Sigmoid colon (tissue), 7 donors: ENCODE data around the gene SLC66A1. TPM values are rescaled to one million over a fixed set of nuclear protein-coding genes. Genes with fewer than 3 reads are reported as not detected.
"Not testable (repeated sequence)": the region's sequence is repeated elsewhere in the genome, so short reads cannot be mapped to it uniquely, and the experiment has no call there.

ENCODE experiments used
- DNase-seq: peaks from one replicate; pipeline ENCODE4 v3.0.0-alpha.2; 2019
- H3K27ac ChIP-seq, 4 donors: fragments of 200-600 bp; sonication (generic); one replicate each; pipeline ENCODE4 v1.5.1; 2016 to 2019; ENCODE audit warnings: mild to moderate bottlenecking in 1 of 4
- H3K27me3 ChIP-seq, 3 donors: fragments of 200-600 bp; sonication (generic); one replicate each; pipeline ENCODE4 v1.5.1; 2019; ENCODE audit warnings: mild to moderate bottlenecking in 1 of 3
- H3K36me3 ChIP-seq, 4 donors: fragments of 200-600 bp; sonication (generic); one replicate each; pipeline ENCODE4 v1.5.1; 2016 to 2019
- H3K4me1 ChIP-seq, 4 donors: fragments of 200-600 bp; sonication (generic); one replicate each; pipeline ENCODE4 v1.5.1; 2017 to 2019
- H3K4me3 ChIP-seq, 4 donors: fragments of 200-600 bp; sonication (generic); one replicate each; pipeline ENCODE4 v1.5.1; 2017 to 2019; ENCODE audit warnings: mild to moderate bottlenecking in 2 of 4, moderate library complexity in 1 of 4
- H3K9me3 ChIP-seq, 4 donors: fragments of 200-600 bp in 3 of 4; sonication (generic) in 3 of 4; one replicate each; pipeline versions ENCODE4 v1.5.1 to v1.6.1; 2013 to 2019
- EP300 ChIP-seq, 4 donors: sonication (generic); formaldehyde crosslinking; IDR thresholded peaks; one replicate each; pipeline ENCODE4 v1.6.1; 2017; ENCODE audit warnings: antibody characterized with exemption in 4 of 4
- POLR2A ChIP-seq, 2 donors: fragments of 450-650 bp; IDR thresholded peaks; one replicate each; pipeline ENCODE4 v1.6.1; 2016; ENCODE audit warnings: antibody characterized with exemption in 2 of 2, mild to moderate bottlenecking in 2 of 2, moderate library complexity in 2 of 2
- POLR2AphosphoS5 ChIP-seq, 4 donors: sonication (generic); formaldehyde crosslinking; IDR thresholded peaks; one replicate each; pipeline ENCODE4 v1.6.1; 2017; ENCODE audit warnings: antibody characterized with exemption in 4 of 4
- WGBS, 2 donors: extraction: QIAGEN DNeasy Blood & Tissue Kit; methylation state at CpG; one replicate each; pipeline ENCODE4 v1.1.7; 2013; 5-methylcytosine and 5-hydroxymethylcytosine counted together
- intact Hi-C: fragments of 100-400 bp; cut with DNase I; formaldehyde crosslinking; loops from one replicate; pipeline ENCODE4 v1.15.1; 2023
- polyA plus RNA-seq, 3 donors: library from polyadenylated mRNA; stranded (reverse); fragments of 200-250 nt; gene quantifications; one replicate each; pipeline ENCODE4 v1.2.3, GENCODE V29; 2013
- total RNA-seq, 4 donors: library from RNA; depleted of rRNA; stranded (reverse); fragments of >200 nt; gene quantifications; one replicate each; pipeline ENCODE4 v1.1.0, GENCODE V29; 2016
- TF ChIP-seq, protein P1 (sequence below), 4 experiments: fragments of 450-650 bp in 3 of 4; fragments of 200-600 bp in 1 of 4; IDR thresholded peaks; one replicate each; pipeline ENCODE4 v1.5.1; 2016 to 2019; ENCODE audit warnings: antibody characterized with exemption in 4 of 4, mild to moderate bottlenecking in 3 of 4, moderate library complexity in 2 of 4
- donor health status: healthy with polysubstance abuse.
- donor health status: Bipolar disorder and iron deficiency.
- donor health status: healthy.

SLC66A1 gene
- total and polyA plus RNA-seq, 7 donors = 5.1 to 16.0 (median 8.1) TPM

DNA sequence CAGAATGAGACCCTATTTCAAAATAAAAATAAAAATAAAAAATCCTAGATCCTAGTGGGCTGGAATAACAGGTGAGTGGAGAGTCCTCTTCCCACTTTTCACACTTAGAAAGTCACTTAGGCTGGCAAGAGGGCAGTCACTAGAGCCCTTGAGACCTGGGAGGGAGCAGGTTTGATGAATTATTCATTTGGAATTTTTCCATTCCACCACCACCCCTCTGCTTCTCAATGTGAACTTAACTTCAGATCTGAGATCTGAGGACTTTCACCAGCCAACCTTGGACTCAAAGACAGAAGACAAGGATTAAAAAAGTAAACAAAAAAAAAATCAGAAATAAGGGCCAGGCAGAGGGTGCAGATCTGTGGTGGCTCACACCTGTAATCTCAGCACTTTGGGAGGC is 40.1 kb upstream of the SLC66A1 start:
- no peaks in the 10 kb centered on the region for H3K36me3 ChIP-seq
- H3K27ac ChIP-seq = no peak overlapping the region
- peaks cover 0 to 1% (median 0%) of the 10 kb centered on the region in 4 donors for H3K9me3 ChIP-seq
- H3K4me3 ChIP-seq = no peak overlapping the region
- no peak for DNase-seq
- peaks cover 0 to 16% (median 0%) of the 10 kb centered on the region in 3 donors for H3K27me3 ChIP-seq
- H3K4me1 ChIP-seq = peaks cover 0 to 3% (median 0%) of the 10 kb centered on the region in 4 donors
- TF ChIP-seq POLR2A (IDR thresholded peaks at IDR 0.05) (no peak), EP300 (IDR thresholded peaks at IDR 0.05) (no peak), POLR2AphosphoS5 (IDR thresholded peaks at IDR 0.05) (no peak)
- TF ChIP-seq, protein P1, sequence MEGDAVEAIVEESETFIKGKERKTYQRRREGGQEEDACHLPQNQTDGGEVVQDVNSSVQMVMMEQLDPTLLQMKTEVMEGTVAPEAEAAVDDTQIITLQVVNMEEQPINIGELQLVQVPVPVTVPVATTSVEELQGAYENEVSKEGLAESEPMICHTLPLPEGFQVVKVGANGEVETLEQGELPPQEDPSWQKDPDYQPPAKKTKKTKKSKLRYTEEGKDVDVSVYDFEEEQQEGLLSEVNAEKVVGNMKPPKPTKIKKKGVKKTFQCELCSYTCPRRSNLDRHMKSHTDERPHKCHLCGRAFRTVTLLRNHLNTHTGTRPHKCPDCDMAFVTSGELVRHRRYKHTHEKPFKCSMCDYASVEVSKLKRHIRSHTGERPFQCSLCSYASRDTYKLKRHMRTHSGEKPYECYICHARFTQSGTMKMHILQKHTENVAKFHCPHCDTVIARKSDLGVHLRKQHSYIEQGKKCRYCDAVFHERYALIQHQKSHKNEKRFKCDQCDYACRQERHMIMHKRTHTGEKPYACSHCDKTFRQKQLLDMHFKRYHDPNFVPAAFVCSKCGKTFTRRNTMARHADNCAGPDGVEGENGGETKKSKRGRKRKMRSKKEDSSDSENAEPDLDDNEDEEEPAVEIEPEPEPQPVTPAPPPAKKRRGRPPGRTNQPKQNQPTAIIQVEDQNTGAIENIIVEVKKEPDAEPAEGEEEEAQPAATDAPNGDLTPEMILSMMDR (IDR thresholded peaks at IDR 0.05) = no peak
- intact Hi-C loops = no loop called here

GRCh38 chr1:19273106-19273843 is 38.9 kb upstream of the SLC66A1 start:
- DNase-seq = no peak
- no peaks in the 10 kb centered on the region for H3K36me3 ChIP-seq
- WGBS, 2 donors = 57 to 88% methylated on average over 22 of the region's 22 CpGs
- peaks cover 0 to 3% (median 0%) of the 10 kb centered on the region in 4 donors for H3K4me1 ChIP-seq
- no peak overlapping the region for H3K27ac ChIP-seq
- TF ChIP-seq EP300 (IDR thresholded peaks at IDR 0.05) (no peak), POLR2A (IDR thresholded peaks at IDR 0.05) (no peak), POLR2AphosphoS5 (IDR thresholded peaks at IDR 0.05) (no peak)
- TF ChIP-seq, protein P1 (IDR thresholded peaks at IDR 0.05) = no peak
- peaks cover 0 to 1% (median 0%) of the 10 kb centered on the region in 4 donors for H3K9me3 ChIP-seq
- intact Hi-C loops = no loop called here
- peak overlapping the region in 1 of 4 donors; percentile 28 for H3K4me3 ChIP-seq
- H3K27me3 ChIP-seq = peaks cover 0 to 16% (median 0%) of the 10 kb centered on the region in 3 donors

GRCh38 chr1:19273844-19274531 is 38.1 kb upstream of the SLC66A1 start:
- H3K4me1 ChIP-seq, DNase-seq, H3K9me3 ChIP-seq, H3K27ac ChIP-seq, intact Hi-C loops, H3K36me3 ChIP-seq: not testable (repeated sequence)
- H3K27me3 ChIP-seq = peaks cover 0 to 16% (median 0%) of the 10 kb centered on the region in 3 donors
- WGBS, 2 donors = 23 to 33% methylated on average over 58 to 60 of the region's 66 CpGs
- H3K4me3 ChIP-seq = peak overlapping the region in 3 of 4 donors; percentile 5 to 28 (median 21)

GRCh38 chr1:19274636-19275035 is 37.5 kb upstream of the SLC66A1 start:
- H3K9me3 ChIP-seq = peaks cover 0 to 1% (median 0%) of the 10 kb centered on the region in 4 donors
- TF ChIP-seq, protein P1 (IDR thresholded peaks at IDR 0.05) = no peak
- TF ChIP-seq POLR2A (IDR thresholded peaks at IDR 0.05) (no peak), EP300 (IDR thresholded peaks at IDR 0.05) (no peak), POLR2AphosphoS5 (IDR thresholded peaks at IDR 0.05) (no peak)
- WGBS, 2 donors = 77 to 92% methylated on average over 5 of the region's 5 CpGs
- intact Hi-C loops = no loop called here
- H3K36me3 ChIP-seq = no peaks in the 10 kb centered on the region
- no peak for DNase-seq
- H3K27me3 ChIP-seq = peaks cover 0 to 16% (median 0%) of the 10 kb centered on the region in 3 donors
- H3K4me1 ChIP-seq = peaks cover 0 to 3% (median 0%) of the 10 kb centered on the region in 4 donors
- H3K27ac ChIP-seq = no peak overlapping the region
- H3K4me3 ChIP-seq = no peak overlapping the region

GRCh38 chr1:19283891-19284290 is 28.2 kb upstream of the SLC66A1 start:
- no peaks in the 10 kb centered on the region for H3K9me3 ChIP-seq
- no peak overlapping the region for H3K4me3 ChIP-seq
- intact Hi-C loops = no loop called here
- no peaks in the 10 kb centered on the region for H3K36me3 ChIP-seq
- H3K27me3 ChIP-seq = no peaks in the 10 kb centered on the region
- 96 to 98% methylated on average over 9 of the region's 9 CpGs for WGBS, 2 donors
- H3K4me1 ChIP-seq = peaks cover 0 to 7% (median 2%) of the 10 kb centered on the region in 4 donors
- TF ChIP-seq POLR2A (IDR thresholded peaks at IDR 0.05) = no peak
- TF ChIP-seq POLR2AphosphoS5 (IDR thresholded peaks at IDR 0.05) = no peak
- no peak for TF ChIP-seq EP300 (IDR thresholded peaks at IDR 0.05)
- TF ChIP-seq, protein P1 (IDR thresholded peaks at IDR 0.05) = no peak
- peak; percentile 33 for DNase-seq
- no peak overlapping the region for H3K27ac ChIP-seq
